ENCODE measurements around the gene TADA1.
"Not testable (repeated sequence)": the region's sequence is repeated elsewhere in the genome, so short reads cannot be mapped to it uniquely, and the experiment has no call there.

Gene TADA1

DNA sequence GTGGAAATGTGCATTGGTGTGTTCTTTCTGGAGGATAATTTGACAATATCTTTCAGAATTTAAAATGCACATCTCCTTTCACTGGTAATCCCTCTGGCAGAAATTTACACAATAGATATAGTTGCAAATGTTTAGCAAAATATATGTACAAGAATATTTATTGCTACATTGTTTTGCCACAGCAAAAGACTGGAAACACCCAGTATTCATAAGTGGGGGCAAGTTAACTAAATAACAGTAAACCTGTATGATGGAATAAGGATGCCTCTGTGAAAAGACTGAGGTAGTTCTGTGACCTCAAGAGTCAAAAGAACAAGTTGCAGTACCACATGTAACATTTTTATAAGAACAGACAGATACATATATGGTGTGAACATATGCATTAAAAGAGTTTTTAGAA lies 13.7 kb upstream of the TADA1 start:
- no peak for DNase-seq

- DNase-seq, result no peak
Measured at GRCh38 chr1:166888373-166889111, 12.5 kb upstream of the TADA1 start.

DNA sequence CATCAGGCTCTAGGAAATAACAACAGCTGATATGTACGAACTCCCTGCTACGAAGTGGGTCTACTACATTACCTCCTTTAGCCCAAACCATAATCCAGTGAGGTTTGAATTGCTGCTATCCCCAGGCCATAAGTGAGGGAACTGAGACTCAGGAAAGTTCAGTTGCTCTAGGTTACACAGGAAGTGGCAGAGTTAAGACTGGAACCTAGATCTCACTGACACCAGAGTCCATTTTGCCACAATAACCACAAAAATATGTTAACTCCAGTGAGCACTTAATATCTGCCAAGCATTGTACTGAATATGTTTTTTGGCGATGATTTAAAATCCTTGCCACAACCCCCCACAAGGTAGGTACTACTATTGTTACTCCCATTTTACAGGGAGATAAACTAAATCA lies 8.9 kb upstream of the TADA1 start:
- DNase-seq, result no peak

DNA sequence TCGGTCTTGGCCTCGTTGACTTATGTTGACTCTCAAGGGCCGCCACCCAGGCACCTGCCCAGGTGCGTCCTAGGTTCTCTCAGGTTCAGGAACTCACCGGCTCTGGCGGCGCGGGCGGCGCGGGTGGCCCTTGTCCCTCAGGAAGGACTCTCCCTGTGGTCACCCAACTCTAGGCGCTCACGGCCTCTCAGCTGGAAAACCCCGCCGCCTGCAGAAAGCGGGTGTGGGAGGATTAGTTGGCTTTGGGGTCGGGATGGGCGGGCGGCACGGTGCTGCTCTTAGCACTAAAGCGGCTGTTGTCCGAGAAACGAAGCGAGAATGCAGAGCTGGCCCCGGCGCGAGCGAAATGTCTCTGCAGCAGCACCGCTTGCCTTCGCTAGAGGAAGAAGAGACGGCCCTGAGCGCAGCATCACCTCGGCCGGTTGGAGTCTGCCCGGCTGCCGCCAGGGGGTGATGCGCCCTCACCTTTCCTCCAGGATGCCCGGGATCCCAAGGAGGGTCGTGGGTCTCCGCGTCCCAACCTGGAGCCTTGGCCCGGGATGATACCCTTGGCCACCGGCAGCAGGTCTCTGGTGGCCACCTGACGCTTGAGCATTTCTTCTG lies 8.1 kb upstream of the TADA1 start:
- no peak for DNase-seq

GRCh38 chr1:166882893-166883292 lies 6.8 kb upstream of the TADA1 start:
- DNase-seq, result no peak

- not testable (repeated sequence) for DNase-seq
Measured at GRCh38 chr1:166878173-166878917, 2.3 kb upstream of the TADA1 start.

DNA sequence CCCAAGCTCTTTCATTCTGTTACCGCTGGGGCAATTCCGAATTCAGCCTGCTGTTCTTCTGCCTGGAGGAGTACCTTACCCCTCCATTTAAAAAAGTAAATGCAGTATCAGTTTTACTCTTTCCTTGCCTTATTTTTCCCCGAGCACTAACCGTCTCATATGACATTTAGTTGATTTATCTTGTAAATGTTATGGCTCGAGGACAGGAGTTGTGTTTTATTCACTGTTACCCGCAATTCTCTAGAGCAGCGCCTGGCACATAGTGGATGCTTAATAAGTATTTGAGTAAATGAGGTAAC lies 425 bp upstream of the TADA1 start:
- no peak for DNase-seq

- no peak for DNase-seq
Measured at GRCh38 chr1:166875302-166875733, 746 bp downstream of the TADA1 start.

DNA sequence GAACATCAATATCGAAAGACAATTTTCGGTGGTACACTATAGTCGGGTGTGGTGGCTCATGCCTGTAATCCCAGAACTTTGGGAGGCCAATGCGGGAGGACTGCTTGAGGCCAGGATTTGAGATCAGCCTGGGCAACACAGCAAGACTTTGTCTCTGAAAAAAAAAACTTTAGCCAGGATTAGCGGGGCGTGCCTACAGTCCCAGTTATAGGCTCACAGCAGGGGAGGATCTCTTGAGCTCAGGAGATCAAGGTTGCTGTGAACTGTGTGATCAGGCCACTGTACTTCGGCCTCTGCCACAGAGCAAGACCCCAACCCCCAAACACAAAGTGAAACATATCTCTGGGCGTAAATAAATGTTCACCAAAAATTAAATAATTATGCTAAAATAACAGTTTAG lies 1.6 kb downstream of the TADA1 start:
- no peak for DNase-seq

DNA sequence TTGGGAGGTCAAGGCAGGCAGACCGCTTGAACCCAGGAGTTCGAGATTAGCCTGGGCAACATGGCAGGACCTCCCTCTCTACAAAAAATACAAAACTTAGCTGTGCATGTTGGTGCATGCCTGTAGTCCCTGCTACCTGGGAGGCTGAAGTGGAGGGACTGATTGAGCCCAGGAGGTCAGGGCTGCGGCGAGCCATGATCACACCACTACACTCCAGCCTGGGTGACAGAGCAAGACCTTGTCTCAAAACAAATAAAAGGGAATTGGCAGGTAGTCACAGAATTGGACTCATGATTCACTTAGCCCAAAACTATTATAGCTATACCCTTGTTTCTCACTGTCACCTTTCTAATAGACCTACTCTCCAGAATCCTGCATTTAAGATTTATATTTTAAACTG lies 5.5 kb downstream of the TADA1 start:
- DNase-seq, result no peak

DNA sequence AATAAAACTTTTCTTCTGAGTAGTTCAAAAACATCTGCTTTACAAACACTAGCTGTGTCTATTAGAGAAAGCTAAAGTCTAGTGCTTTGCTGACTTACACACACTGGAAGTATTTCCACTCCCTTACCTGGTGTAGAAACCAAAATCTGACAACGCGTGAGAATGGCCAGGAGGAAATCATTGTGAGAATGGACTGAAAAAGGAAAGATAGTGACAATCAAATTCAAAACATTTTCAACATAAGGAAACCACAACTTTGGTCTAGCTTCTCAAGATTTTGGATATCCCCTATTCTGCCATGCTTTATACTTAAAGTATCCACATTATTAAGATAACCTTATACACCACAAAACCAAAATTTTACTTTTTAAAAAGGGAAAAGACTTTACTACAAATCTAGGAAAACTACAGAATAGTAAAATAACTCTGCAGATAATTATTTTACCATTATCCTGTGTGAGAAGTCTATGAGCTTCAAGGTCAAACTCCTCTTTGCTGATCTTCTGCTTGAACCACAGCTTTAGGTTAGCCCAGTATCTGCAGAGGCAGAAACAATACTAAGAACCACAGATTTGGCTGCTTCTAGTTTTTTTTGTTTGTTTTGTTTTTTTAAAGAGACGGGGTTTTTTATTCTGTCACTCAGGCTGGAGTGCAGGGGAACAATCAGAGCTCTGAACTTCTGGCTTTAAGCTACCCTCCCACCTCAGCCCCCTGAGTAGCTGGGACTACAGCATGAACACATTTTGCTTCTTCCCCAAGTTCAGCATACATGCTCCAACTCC lies 6.6 kb downstream of the TADA1 start:
- DNase-seq, result no peak

DNA sequence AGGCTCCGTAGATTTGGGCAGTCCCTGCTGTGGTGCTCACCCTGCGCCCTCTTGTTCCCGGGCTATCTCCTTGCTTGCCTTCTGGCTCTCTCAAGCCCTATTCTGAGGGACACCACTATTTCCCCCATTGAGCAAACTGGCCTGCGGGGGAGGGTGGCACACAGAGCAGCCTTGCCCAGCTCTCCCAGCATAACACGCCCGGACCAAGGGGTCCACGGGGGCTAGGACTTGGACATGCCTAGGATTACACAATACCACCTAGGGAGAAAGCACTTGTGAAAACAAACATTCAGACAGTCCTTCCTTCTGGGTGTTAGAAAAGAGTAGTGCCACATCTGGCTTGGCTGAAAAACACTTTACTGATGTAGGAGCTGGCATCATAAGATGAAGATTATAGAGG lies 7.4 kb downstream of the TADA1 start:
- DNase-seq, result no peak

DNA sequence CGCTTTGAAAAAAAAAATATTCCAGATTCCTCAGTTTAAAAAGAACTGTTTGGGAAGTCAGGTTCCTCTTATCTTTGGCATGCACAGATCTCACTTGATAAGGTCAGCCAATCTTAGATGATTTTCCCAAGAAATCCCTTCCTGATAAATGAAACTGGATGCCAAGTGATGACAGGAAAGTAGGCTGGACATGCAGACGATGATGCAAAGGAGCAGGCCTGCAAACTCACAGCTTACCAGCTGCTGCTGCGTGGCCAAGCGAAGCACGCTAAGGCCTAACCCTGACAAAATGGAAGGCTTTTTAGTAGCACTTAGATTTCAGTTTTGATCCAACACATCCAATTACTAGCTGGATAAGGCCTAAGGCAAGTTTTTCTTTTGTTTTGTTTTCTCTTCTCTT lies 10.1 kb downstream of the TADA1 start:
- DNase-seq, result no peak

- DNase-seq, result no peak
Measured at GRCh38 chr1:166859597-166859996, 16.5 kb downstream of the TADA1 start.

DNA sequence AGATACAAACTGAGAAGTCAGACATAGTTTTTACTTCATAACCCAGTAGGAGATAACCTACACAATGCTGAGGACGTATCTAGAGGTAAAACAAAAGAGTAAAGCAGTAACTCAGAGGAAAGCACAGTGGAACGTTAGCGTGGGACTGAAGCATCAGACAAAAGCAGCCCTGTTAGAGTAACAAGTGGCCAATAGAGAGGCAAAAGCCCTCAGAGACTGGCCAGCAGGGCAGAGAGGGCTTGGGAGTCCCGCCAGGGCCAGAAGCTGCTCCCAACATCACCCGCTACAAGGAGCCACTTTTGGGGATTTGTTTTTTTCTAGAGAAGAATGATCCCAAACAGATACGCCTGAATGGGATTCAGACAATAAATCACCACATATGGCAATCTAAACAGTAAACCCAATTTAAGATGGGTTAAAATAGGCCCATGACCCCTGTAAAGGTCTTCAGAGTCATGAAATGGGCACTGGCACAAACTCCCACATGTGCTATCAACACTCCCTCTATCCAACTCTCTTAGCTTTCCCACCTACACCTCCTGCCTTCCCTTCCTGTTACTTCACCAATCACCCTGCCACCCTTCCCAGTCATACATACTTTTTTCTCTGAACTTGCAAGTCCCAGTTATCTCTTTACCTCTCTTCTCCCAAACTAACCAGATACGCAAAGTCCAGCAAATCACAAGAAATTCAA lies 17.2 kb downstream of the TADA1 start:
- DNase-seq, result no peak

GRCh38 chr1:166857995-166858394 lies 18.1 kb downstream of the TADA1 start:
- no peak for DNase-seq

DNA sequence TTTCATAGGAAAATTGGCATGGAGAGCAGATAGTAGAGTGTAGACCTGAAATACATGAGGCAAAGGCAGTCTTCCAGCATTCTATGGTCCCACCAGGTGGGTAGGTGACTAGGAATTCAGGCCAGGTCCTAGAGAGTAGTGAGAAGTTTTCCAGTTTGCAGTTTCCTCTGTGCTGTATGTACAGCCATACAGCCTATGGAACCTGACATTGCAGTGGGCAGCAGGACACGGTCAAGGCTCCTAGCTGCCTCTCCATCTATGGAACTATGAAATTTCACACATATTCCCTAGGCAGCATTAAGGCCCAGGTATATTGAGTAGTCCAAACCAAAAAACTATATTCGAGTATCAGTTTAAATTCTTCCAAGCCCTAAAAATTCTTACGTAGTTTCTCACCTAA lies 20.5 kb downstream of the TADA1 start:
- DNase-seq, result no peak

GRCh38 chr1:166852918-166853317 lies 23.1 kb downstream of the TADA1 start:
- DNase-seq, result no peak

DNA sequence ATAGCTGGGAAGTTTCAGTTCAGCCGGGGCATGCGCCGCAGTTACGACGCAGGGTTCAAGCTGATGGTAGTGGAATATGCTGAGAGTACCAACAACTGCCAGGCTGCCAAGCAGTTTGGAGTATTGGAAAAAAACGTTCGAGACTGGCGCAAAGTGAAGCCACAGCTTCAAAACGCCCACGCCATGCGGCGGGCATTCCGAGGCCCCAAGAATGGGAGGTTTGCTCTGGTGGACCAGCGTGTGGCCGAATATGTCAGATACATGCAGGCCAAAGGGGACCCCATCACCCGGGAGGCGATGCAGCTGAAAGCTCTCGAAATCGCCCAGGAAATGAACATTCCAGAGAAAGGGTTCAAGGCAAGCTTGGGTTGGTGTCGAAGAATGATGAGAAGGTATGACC lies 26.9 kb downstream of the TADA1 start:
- no peak for DNase-seq

GRCh38 chr1:166848193-166848592 lies 27.9 kb downstream of the TADA1 start:
- no peak for DNase-seq

- no peak for DNase-seq
Measured at GRCh38 chr1:166844791-166845190, 31.3 kb downstream of the TADA1 start.

- no peak for DNase-seq
Measured at GRCh38 chr1:166843769-166844596, 32.1 kb downstream of the TADA1 start.
